Aorta (tissue), 5 donors: ENCODE measurements around the gene ARFIP1. TPM values are rescaled to one million over a fixed set of nuclear protein-coding genes. Genes with fewer than 3 reads are reported as not detected.

ENCODE experiments used
- ATAC-seq: fragments of 200-7000 bp; cut with Tn5 transposase; one replicate; pipeline ENCODE4 v1.9.1; 2022; ENCODE audit warnings: moderate library complexity; ENCODE audit not compliant: low FRiP score
- DNase-seq, 2 donors: peaks; one replicate each; pipeline ENCODE4 v3.0.0-alpha.2; 2020
- H3K27ac ChIP-seq, 2 donors: one replicate each; pipeline ENCODE4 v1.5.1; 2013; ENCODE audit warnings: low read length in 2 of 2, mild to moderate bottlenecking in 2 of 2, moderate library complexity in 2 of 2, control low read depth in 1 of 2, inconsistent platforms in 1 of 2, low read depth in 1 of 2
- H3K27me3 ChIP-seq, 2 donors: one replicate each; pipeline ENCODE4 v1.6.1; 2013; ENCODE audit warnings: control low read depth in 1 of 2, low read length in 1 of 2, mild to moderate bottlenecking in 1 of 2, moderate library complexity in 1 of 2; ENCODE audit not compliant: insufficient read depth in 2 of 2, control insufficient read depth in 1 of 2
- H3K36me3 ChIP-seq, 2 donors: one replicate each; pipeline ENCODE4 v1.6.1; 2013; ENCODE audit warnings: control low read depth in 1 of 2, low read length in 1 of 2, mild to moderate bottlenecking in 1 of 2; ENCODE audit not compliant: insufficient read depth in 2 of 2, control insufficient read depth in 1 of 2
- H3K4me1 ChIP-seq, 2 donors: one replicate each; pipeline ENCODE4 v1.6.1; 2013; ENCODE audit warnings: low read length in 2 of 2, control low read depth in 1 of 2, mild to moderate bottlenecking in 1 of 2, moderate library complexity in 1 of 2; ENCODE audit not compliant: insufficient read depth in 2 of 2, control insufficient read depth in 1 of 2
- H3K4me3 ChIP-seq, 2 donors: one replicate each; pipeline ENCODE4 v1.5.1; 2013; ENCODE audit warnings: low read length in 2 of 2, control low read depth in 1 of 2, mild to moderate bottlenecking in 1 of 2
- H3K9me3 ChIP-seq: one replicate; pipeline ENCODE4 v1.6.1; 2013; ENCODE audit warnings: mild to moderate bottlenecking, low read length; ENCODE audit not compliant: control insufficient read depth
- WGBS, 2 donors: extraction: QIAGEN DNeasy Blood & Tissue Kit; methylation state at CpG; one replicate each; pipeline ENCODE4 v1.1.7; 2013; 5-methylcytosine and 5-hydroxymethylcytosine counted together
- intact Hi-C, 2 donors: fragments of 100-400 bp; cut with DNase I; formaldehyde crosslinking; loops; one replicate each; pipeline versions ENCODE4 v1.14.2 to v1.15.0; 2022
- polyA plus RNA-seq, 2 donors: library from polyadenylated mRNA; stranded (reverse); fragments of 200-250 nt; gene quantifications; one replicate each; pipeline ENCODE4 v1.2.3, GENCODE V29; 2013
- total RNA-seq, 2 donors: library from RNA; stranded (reverse); fragmentation: NEBNext Ultra II Directional; extraction: Animal tissue kit (Norgen Biotek cat#: 25700); gene quantifications; one replicate each; pipeline ENCODE4 v1.2.1, GENCODE V29; 2021
- donor health status: healthy with polysubstance abuse.
- donor health status: Bipolar disorder and iron deficiency.
- donor health status: DM: no; HTN: no; CAD: no.
- donor health status: DM: no; HTN: no; CAD: no.
- donor health status: DM: yes; HTN: yes; CAD: no.

Gene ARFIP1
- total and polyA plus RNA-seq, 4 donors: 16.5 to 30.4 (median 28.4) TPM

GRCh38 chr4:152900395-152900794 lies 120.6 kb downstream of the ARFIP1 start:
- DNase-seq (no peak), ATAC-seq (no peak)
- Histone ChIP-seq H3K9me3 (no peaks in the 10 kb centered on the region), H3K4me1 (no peaks in the 10 kb centered on the region), H3K36me3 (no peaks in the 10 kb centered on the region), H3K4me3 (no peak overlapping the region), H3K27me3 (no peaks in the 10 kb centered on the region), H3K27ac (no peak overlapping the region)
- intact Hi-C loops: no loop called here

DNA sequence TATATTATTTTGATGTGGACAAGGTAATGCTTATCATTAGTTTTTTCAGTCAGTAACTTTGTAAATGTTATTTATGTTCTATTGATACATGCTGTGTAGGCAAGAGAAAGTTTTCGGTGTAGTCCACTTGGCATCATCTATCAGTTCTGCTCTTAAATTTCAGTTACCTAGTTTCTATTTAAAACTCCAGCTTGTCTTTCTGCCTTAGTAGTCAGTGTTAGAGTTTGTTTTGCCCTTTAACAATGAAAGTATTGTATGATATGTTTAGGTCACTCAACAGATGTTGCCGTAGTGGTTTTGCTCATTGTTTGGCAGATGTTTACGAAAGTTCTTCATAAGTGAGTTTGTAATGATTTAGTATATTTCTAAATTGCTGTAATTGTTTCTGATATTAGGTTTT lies 121.5 kb downstream of the ARFIP1 start:
- whole genome bisulfite sequencing, 2 donors: 96% methylated on average over 3 of the region's 3 CpGs
- intact Hi-C loops: no loop called here
- H3K27ac ChIP-seq: no peak overlapping the region

GRCh38 chr4:152903658-152904057 lies 123.9 kb downstream of the ARFIP1 start:
- Histone ChIP-seq H3K4me1 (no peaks in the 10 kb centered on the region), H3K27me3 (no peaks in the 10 kb centered on the region), H3K36me3 (no peaks in the 10 kb centered on the region), H3K27ac (no peak overlapping the region), H3K4me3 (no peak overlapping the region), H3K9me3 (no peaks in the 10 kb centered on the region)
- ATAC-seq: no peak
- DNase-seq: no peak
- intact Hi-C loops: no loop called here

More for the DNA sequence above, 121.5 kb downstream of the ARFIP1 start:
- H3K4me1 ChIP-seq: no peaks in the 10 kb centered on the region
- ATAC-seq: no peak
- no peak for DNase-seq
- no peaks in the 10 kb centered on the region for H3K36me3 ChIP-seq
- H3K27me3 ChIP-seq: no peaks in the 10 kb centered on the region
- H3K9me3 ChIP-seq: no peaks in the 10 kb centered on the region
- H3K4me3 ChIP-seq: no peak overlapping the region

DNA sequence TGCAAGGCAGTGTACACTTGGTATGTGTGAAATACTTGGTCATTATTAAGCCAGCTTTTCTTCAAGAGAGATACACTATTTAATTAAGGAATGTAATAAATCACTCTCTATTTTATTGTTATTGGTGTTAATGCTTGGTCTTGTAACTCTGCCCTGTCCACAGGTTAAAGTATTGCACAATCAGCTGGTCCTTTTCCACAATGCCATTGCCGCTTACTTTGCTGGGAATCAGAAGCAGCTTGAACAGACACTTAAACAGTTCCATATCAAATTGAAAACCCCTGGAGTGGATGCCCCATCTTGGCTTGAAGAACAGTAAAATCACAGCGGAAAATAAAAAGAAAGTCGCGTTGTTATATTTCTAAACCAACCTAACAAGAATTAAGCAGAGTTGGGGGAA lies 130.1 kb downstream of the ARFIP1 start:
- intact Hi-C loops: no loop called here
- Histone ChIP-seq H3K36me3 (no peaks in the 10 kb centered on the region), H3K27me3 (no peaks in the 10 kb centered on the region), H3K4me3 (no peak overlapping the region), H3K9me3 (no peaks in the 10 kb centered on the region), H3K27ac (no peak overlapping the region), H3K4me1 (no peaks in the 10 kb centered on the region)
- DNase-seq (no peak), ATAC-seq (no peak)
- WGBS, 2 donors: 96 to 97% methylated on average over 4 of the region's 4 CpGs

DNA sequence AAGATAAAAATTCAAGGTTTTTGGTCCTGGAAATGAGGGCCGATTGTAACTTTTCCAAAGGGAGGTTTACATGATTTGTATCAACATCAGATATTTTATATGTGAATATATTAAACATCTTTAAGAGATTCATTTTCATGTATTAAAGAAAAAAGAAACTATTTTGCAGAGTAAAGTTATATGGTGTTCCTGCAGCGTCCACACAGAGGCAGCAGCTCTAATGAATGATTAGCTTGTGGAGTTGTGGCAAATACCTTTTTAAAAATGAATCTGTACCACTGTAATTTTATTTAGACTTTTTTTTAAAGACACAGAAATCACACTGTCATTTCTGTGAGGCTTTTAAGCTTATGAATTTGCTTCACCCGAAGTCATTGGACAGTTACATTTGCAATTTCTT lies 130.8 kb downstream of the ARFIP1 start:
- H3K36me3 ChIP-seq: no peaks in the 10 kb centered on the region
- WGBS, 2 donors: 79 to 98% methylated on average over 3 of the region's 3 CpGs
- intact Hi-C loops: no loop called here
- no peak overlapping the region for H3K4me3 ChIP-seq
- H3K27me3 ChIP-seq: no peaks in the 10 kb centered on the region
- no peak for DNase-seq
- H3K4me1 ChIP-seq: no peaks in the 10 kb centered on the region
- ATAC-seq: no peak
- no peak overlapping the region for H3K27ac ChIP-seq
- no peaks in the 10 kb centered on the region for H3K9me3 ChIP-seq

DNA sequence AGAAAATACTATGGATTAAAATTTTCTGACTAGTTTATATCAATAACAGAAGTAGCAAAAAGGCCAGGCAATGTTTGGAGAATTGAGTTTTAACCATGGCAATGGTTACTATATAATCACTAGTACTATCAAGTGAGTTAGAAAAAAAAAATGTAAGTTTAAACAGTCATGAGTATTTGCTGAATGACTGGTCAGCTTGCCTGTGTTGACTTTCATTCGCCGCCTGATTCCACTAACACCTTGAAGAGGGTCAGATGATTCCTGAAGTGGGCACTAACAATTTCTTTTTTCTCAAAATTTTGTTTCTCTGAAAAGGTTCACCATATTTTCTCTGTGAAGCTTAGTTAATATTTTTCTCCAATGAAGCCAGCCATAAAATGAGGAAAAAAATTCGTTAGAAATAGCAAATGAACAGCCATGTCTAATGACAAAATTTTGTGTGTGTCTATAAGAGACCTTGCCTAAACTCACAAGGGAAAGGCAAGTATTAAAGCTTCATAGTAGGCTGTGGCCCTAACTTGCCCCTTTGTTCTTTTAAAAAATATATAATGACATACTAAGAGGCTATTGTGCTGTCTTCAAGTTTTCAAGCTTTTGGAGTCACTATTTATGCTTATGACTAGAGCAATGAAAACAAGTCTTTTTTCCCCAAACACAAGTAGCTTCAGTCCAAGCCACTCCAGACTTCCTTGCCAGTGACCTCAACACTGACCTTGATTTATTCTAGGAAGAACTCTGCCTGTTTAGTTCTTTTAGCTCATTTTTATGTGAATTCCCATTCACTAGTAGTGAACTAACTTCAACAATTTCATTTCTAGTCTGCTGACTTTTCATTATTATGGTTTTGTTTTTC lies 138.0 kb downstream of the ARFIP1 start:
- Histone ChIP-seq H3K4me3 (no peak overlapping the region), H3K4me1 (no peaks in the 10 kb centered on the region), H3K9me3 (peaks cover 2% of the 10 kb centered on the region), H3K27ac (no peak overlapping the region), H3K36me3 (peaks cover 0 to 2% of the 10 kb centered on the region in 2 donors), H3K27me3 (peaks cover 0 to 2% of the 10 kb centered on the region in 2 donors)
- DNase-seq (no peak), ATAC-seq (no peak)
- 94 to 96% methylated on average over 3 of the region's 3 CpGs for WGBS, 2 donors
- intact Hi-C loops: no loop called here

DNA sequence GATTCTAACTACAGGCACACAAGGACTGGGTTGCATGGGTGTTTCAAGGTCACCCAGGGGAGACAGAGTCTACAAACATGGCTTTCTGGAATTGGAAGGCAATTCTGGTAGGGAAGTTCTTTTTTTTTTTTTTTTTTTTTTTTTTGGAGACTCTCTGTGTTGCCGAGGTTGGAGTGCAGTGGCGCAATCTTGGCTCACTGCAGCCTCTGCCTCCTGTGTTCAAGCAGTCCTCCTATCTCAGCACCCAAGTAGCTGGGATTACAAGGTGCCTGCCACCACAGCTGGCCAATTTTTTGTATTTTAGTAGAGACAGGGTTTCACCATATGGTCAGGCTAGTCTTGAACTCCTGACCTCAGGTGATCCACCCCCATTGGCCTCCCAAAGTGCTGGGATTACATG lies 140.1 kb downstream of the ARFIP1 start:
- peaks cover 0 to 2% of the 10 kb centered on the region in 2 donors for H3K27me3 ChIP-seq
- H3K27ac ChIP-seq: no peak overlapping the region
- H3K4me1 ChIP-seq: no peaks in the 10 kb centered on the region
- DNase-seq: no peak
- ATAC-seq: no peak
- peaks cover 2% of the 10 kb centered on the region for H3K9me3 ChIP-seq
- H3K4me3 ChIP-seq: no peak overlapping the region
- WGBS, 2 donors: 95 to 100% methylated on average over 2 of the region's 2 CpGs
- intact Hi-C loops: no loop called here
- peaks cover 0 to 2% of the 10 kb centered on the region in 2 donors for H3K36me3 ChIP-seq

DNA sequence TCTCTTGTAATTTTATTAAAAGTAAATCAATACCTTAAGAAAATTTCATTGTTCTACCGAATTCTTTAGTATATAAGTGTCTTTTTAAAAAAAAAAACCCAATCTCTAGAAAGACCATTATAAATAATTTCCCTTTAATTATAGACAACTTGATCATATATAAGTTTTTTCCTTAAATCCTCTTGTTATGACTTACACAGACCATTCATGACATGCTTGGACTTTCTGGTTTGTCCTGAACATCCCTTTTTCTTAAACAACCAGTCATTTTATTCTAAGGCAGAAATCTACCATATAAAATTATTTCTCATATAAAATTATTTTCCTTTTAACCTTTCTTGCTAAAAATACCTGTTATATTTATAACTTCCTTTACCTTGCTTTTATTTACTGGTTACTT lies 141.0 kb downstream of the ARFIP1 start:
- peaks cover 0 to 2% of the 10 kb centered on the region in 2 donors for H3K36me3 ChIP-seq
- DNase-seq: no peak
- peaks cover 2% of the 10 kb centered on the region for H3K9me3 ChIP-seq
- 69 to 74% methylated on average over 1 of the region's 1 CpG for WGBS, 2 donors
- intact Hi-C loops: no loop called here
- H3K4me1 ChIP-seq: no peaks in the 10 kb centered on the region
- no peak for ATAC-seq
- no peak overlapping the region for H3K27ac ChIP-seq
- no peak overlapping the region for H3K4me3 ChIP-seq
- peaks cover 0 to 2% of the 10 kb centered on the region in 2 donors for H3K27me3 ChIP-seq

DNA sequence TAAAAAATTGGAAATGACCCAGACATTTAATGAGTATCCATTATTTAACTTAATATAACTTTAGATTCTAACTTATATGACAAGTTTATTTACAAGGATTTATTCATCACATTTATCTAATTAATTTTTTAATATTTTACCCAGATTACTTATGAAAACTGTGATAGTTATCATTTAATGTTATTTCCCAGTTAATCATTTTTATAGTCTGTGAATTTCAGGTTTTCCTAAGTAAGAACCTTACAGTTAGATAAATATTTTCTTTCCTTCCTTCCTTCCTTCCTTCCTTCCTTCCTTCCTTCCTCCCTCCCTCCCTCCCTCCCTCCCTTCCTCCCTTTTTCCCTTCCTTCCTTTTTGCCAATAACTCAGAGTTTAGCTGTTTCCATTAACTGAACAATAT lies 141.5 kb downstream of the ARFIP1 start:
- peaks cover 0 to 2% of the 10 kb centered on the region in 2 donors for H3K27me3 ChIP-seq
- H3K36me3 ChIP-seq: peaks cover 0 to 2% of the 10 kb centered on the region in 2 donors
- no peak overlapping the region for H3K27ac ChIP-seq
- peaks cover 2% of the 10 kb centered on the region for H3K9me3 ChIP-seq
- DNase-seq: no peak
- H3K4me1 ChIP-seq: no peaks in the 10 kb centered on the region
- ATAC-seq: no peak
- H3K4me3 ChIP-seq: no peak overlapping the region
- intact Hi-C loops: no loop called here
